ENCODE results near the gene DCXR.
"Not testable (repeated sequence)": the region's sequence is repeated elsewhere in the genome, so short reads cannot be mapped to it uniquely, and the experiment has no call there.

DCXR gene

DNA sequence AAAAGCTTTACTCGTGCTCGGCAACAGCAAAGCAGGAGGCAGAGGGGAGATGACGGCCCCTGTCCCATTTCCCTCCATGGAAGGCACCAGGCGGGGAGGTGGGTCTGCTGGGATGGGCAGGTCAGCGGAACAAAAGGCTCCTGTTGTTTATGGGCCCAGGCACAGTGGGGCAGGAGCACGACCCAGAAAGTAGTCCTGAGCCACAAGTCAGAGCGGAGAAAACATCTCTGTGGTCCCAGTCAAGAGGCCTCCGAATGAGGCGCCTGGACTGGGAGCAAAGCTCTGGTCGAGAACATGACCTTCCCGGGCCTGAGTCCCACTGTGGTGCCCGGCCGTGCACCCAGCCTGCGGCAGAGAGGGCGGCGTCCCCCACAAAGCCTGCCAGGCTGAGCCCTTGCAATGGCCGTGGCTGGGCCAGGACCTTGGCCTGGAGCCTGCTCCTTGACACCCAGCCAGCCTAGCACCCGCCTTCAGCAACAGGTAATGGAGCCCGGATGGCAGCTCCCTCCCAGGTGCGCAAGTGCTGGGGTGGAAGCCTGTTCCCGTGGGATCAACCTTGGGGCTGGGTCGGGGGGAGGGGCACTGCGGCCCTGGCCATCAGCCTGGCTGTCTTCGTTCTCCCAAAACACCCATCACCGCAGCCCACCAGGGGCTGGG, 10.5 kb upstream of the DCXR start:
- H3K9me3 ChIP-seq (ENCODE audit: control insufficient read depth, low read length), result no peaks in the 10 kb centered on the region

DNA sequence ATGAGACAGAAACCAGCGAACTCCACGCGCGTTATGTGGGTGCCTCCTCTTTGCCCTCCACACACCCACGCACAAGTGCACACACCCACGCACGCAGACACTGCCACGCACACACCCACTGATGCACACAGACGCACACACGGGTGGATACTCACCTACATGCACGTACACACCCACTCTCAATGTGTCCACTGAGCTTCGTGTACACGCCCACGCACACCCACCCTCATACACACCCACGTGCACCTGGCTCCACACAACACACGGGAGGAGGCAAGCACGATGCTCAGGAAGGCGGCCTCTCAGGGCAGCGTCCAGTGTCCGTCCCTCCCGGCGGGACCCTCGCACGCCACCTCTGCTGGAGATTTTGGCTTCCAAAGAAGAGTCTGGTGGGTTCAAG, 9.9 kb upstream of the DCXR start:
- Histone ChIP-seq H3K27ac (ENCODE audit: insufficient read depth, low read depth, low read length, poor library complexity, severe bottlenecking) (no peak overlapping the region), H3K4me3 (ENCODE audit: insufficient read depth, low read depth, low read length) (no peak overlapping the region), H3K27me3 (ENCODE audit: control insufficient read depth, insufficient read depth, low read length, poor library complexity, severe bottlenecking) (no peaks in the 10 kb centered on the region), H3K4me1 (ENCODE audit: control insufficient read depth, insufficient read depth, low read length) (peaks cover 5% of the 10 kb centered on the region), H3K36me3 (ENCODE audit: control insufficient read depth, insufficient read depth, low read length) (peaks cover 3% of the 10 kb centered on the region), H3K9me3 (ENCODE audit: control insufficient read depth, low read length) (no peaks in the 10 kb centered on the region)
- WGBS, 2 experiments, result 93 to 95% methylated on average over 24 of the region's 24 CpGs

More for the DNA sequence above, 10.5 kb upstream of the DCXR start:
- Histone ChIP-seq H3K4me3 (ENCODE audit: insufficient read depth, low read depth, low read length) (no peak overlapping the region), H3K4me1 (ENCODE audit: control insufficient read depth, insufficient read depth, low read length) (peaks cover 7% of the 10 kb centered on the region), H3K27ac (ENCODE audit: insufficient read depth, low read depth, low read length, poor library complexity, severe bottlenecking) (no peak overlapping the region), H3K36me3 (ENCODE audit: control insufficient read depth, insufficient read depth, low read length) (peaks cover 3% of the 10 kb centered on the region), H3K27me3 (ENCODE audit: control insufficient read depth, insufficient read depth, low read length, poor library complexity, severe bottlenecking) (no peaks in the 10 kb centered on the region)
- 88 to 92% methylated on average over 25 of the region's 25 CpGs for WGBS, 2 experiments

DNA sequence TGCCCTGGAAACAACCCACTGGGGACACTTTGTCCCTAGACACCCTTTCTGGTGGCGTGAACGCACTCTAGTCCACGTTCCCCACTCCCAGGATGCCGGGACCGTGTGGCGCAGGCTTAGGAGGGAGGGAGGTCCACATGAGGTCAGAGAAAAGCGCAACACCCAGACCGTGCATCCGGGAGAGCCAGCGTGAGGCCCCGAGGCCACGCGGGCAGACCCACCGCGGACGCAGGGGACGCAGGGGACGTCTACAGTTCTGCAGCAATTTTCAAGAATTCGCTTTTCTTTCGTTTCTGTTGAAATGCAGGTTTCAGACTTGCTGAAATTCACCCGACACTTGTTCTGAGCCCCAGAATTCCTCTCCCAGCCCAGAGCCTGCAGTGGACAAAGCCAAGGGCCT, 9.4 kb upstream of the DCXR start:
- H3K4me3 ChIP-seq (ENCODE audit: insufficient read depth, low read depth, low read length), result no peak overlapping the region
- H3K9me3 ChIP-seq (ENCODE audit: control insufficient read depth, low read length), result no peaks in the 10 kb centered on the region
- peaks cover 3% of the 10 kb centered on the region for H3K36me3 ChIP-seq (ENCODE audit: control insufficient read depth, insufficient read depth, low read length)
- H3K27me3 ChIP-seq (ENCODE audit: control insufficient read depth, insufficient read depth, low read length, poor library complexity, severe bottlenecking), result no peaks in the 10 kb centered on the region
- peaks cover 5% of the 10 kb centered on the region for H3K4me1 ChIP-seq (ENCODE audit: control insufficient read depth, insufficient read depth, low read length)
- WGBS, 2 experiments, result 95% methylated on average over 21 of the region's 21 CpGs
- H3K27ac ChIP-seq (ENCODE audit: insufficient read depth, low read depth, low read length, poor library complexity, severe bottlenecking), result no peak overlapping the region

DNA sequence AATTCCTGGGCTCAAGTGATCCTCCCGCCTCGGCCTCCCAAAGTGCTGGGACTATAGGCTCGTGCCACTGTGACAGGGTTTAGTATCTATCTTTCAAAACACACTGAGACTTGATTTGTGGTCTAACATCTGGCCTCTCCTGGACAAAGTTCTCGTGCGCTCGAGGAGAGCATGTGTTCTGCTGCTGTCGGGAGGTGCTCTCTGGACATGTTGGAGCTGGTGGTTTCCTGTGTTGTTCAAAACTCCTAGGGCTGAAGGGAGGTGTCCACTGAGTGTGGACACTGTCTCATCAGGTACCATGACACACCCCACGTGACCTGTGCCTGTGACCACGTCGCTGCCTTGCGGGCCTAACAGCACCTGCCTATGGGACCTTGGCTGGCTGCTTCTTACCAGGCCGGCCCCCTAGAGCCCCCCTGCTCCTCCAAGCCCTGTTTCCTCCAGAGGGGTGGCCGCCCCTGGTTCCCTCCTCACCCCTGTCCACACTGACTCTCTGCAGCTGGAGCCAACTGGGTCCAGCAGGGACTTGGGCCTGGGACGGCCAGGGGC, 8.5 kb upstream of the DCXR start:
- Histone ChIP-seq H3K27me3 (ENCODE audit: control insufficient read depth, insufficient read depth, low read length, poor library complexity, severe bottlenecking) (no peaks in the 10 kb centered on the region), H3K27ac (ENCODE audit: insufficient read depth, low read depth, low read length, poor library complexity, severe bottlenecking) (no peak overlapping the region), H3K36me3 (ENCODE audit: control insufficient read depth, insufficient read depth, low read length) (peaks cover 3% of the 10 kb centered on the region), H3K9me3 (ENCODE audit: control insufficient read depth, low read length) (no peaks in the 10 kb centered on the region), H3K4me3 (ENCODE audit: insufficient read depth, low read depth, low read length) (no peak overlapping the region), H3K4me1 (ENCODE audit: control insufficient read depth, insufficient read depth, low read length) (peaks cover 4% of the 10 kb centered on the region)
- WGBS, 2 experiments, result 94% methylated on average over 14 of the region's 14 CpGs

DNA sequence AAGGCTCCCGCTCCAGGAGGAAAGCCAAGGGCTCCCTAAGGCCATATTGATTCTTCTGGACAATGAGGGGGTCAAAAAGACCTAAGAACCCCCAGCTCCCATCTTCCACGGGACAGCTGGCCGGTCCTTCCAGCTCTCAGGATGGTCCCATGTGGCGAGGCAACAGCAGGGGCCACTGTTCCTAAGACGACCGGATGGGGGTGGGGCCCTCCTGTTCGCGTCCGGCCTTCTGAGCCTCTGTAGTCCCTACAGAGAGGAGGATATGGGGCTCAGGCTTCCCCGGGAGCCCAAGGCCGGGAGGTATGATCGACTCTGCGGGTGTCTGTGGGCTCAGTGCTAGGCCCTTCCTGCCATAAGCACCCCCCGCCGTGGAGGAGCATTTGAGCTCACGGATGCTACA, 6.0 kb upstream of the DCXR start:
- no peak overlapping the region for H3K4me3 ChIP-seq (ENCODE audit: insufficient read depth, low read depth, low read length)
- no peak overlapping the region for H3K27ac ChIP-seq (ENCODE audit: insufficient read depth, low read depth, low read length, poor library complexity, severe bottlenecking)
- WGBS, 2 experiments, result 73 to 74% methylated on average over 16 of the region's 16 CpGs
- H3K9me3 ChIP-seq (ENCODE audit: control insufficient read depth, low read length), result no peaks in the 10 kb centered on the region
- no peaks in the 10 kb centered on the region for H3K36me3 ChIP-seq (ENCODE audit: control insufficient read depth, insufficient read depth, low read length)
- H3K4me1 ChIP-seq (ENCODE audit: control insufficient read depth, insufficient read depth, low read length), result no peaks in the 10 kb centered on the region
- no peaks in the 10 kb centered on the region for H3K27me3 ChIP-seq (ENCODE audit: control insufficient read depth, insufficient read depth, low read length, poor library complexity, severe bottlenecking)

DNA sequence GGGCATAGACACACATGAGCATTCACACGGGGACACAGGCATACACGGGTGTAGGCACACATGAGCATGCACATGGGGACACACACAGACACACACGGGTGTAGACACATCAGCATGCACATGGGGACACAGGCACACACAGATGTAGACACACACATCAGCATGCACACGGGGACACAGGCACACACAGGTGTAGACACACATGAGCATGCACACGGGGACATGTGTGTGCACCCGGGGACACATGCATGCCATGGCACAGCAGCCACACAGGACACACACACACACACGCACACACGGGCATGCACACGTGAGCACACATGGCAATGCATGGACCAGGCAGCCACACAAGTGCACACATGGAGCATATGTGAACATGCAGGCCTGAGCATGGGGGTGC, 5.2 kb upstream of the DCXR start:
- H3K27ac ChIP-seq (ENCODE audit: insufficient read depth, low read depth, low read length, poor library complexity, severe bottlenecking), result no peak overlapping the region
- 94 to 95% methylated on average over 9 of the region's 9 CpGs for WGBS, 2 experiments
- no peaks in the 10 kb centered on the region for H3K4me1 ChIP-seq (ENCODE audit: control insufficient read depth, insufficient read depth, low read length)
- no peak overlapping the region for H3K4me3 ChIP-seq (ENCODE audit: insufficient read depth, low read depth, low read length)
- H3K9me3 ChIP-seq (ENCODE audit: control insufficient read depth, low read length), result no peaks in the 10 kb centered on the region
- no peaks in the 10 kb centered on the region for H3K36me3 ChIP-seq (ENCODE audit: control insufficient read depth, insufficient read depth, low read length)
- no peaks in the 10 kb centered on the region for H3K27me3 ChIP-seq (ENCODE audit: control insufficient read depth, insufficient read depth, low read length, poor library complexity, severe bottlenecking)

DNA sequence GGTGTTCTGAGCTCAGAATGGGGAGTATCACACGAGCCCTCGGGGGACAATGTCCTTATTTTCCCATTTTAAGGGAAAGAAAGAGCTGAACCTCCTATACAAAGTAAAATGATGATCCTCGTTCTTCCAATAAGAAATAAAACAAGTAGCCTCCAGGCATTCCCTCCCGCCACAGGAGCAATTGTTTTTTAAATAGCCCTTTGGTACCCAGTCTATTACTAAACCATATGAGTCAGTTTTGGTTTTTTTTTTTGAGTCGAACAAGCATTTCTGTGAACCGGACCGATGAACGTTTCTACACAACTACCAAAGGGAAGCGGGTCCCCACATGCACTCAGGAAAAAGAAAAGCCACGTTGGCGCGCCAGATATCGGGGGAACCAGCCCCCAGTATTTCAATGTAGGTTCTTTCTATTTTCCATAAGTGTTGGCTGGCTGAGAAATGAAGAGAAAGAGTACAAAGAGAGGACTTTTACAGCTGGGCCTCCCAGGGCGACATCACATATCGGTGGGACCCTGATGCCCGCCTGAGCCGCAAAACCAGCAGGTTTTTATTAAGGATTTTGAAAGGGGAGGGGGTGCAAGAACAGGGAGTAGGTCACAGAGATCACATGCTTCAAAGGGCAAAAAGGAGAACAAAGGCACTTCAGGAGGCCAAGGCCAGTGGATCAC, 3.8 kb upstream of the DCXR start:
- Histone ChIP-seq H3K36me3 (ENCODE audit: control insufficient read depth, insufficient read depth, low read length) (no peaks in the 10 kb centered on the region), H3K27ac (ENCODE audit: insufficient read depth, low read depth, low read length, poor library complexity, severe bottlenecking) (no peak overlapping the region), H3K27me3 (ENCODE audit: control insufficient read depth, insufficient read depth, low read length, poor library complexity, severe bottlenecking) (peaks cover 6% of the 10 kb centered on the region), H3K4me1 (ENCODE audit: control insufficient read depth, insufficient read depth, low read length) (no peaks in the 10 kb centered on the region), H3K4me3 (ENCODE audit: insufficient read depth, low read depth, low read length) (no peak overlapping the region), H3K9me3 (ENCODE audit: control insufficient read depth, low read length) (no peaks in the 10 kb centered on the region)
- 81% methylated on average over 17 of the region's 17 CpGs for whole genome bisulfite sequencing, 2 experiments

DNA sequence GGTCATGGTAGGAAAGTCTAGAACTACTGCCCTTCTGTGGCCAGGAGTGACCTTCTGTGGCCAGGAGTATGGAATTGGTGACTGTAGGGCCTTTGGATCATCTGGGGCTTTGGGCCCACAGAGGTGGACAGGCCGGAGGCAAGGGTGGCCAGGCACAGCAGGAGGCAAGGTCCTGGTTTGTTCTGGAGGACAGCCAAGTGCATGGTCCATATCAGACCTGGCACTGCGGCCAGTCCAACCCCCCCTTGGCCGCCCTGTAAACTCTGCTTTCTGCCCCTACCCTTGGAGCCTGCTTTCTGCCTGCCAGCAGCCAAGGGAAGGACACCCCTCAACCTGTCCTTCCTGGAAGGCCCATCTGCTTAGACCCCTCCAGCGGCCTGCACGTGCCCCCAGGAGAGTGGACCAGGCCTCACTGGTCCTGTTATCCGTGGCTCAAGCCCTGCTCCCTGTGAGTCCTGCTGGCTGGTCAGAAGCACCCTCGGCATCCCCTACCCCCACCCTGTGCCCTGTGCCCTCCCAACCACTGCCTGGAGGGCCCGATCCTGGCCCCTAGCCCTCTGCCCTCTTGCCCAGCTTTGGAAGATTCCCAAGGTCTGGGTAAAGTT, 2.3 kb upstream of the DCXR start:
- Histone ChIP-seq H3K4me1 (ENCODE audit: control insufficient read depth, insufficient read depth, low read length) (no peaks in the 10 kb centered on the region), H3K36me3 (ENCODE audit: control insufficient read depth, insufficient read depth, low read length) (no peaks in the 10 kb centered on the region), H3K9me3 (ENCODE audit: control insufficient read depth, low read length) (no peaks in the 10 kb centered on the region), H3K27me3 (ENCODE audit: control insufficient read depth, insufficient read depth, low read length, poor library complexity, severe bottlenecking) (peaks cover 7% of the 10 kb centered on the region), H3K27ac (ENCODE audit: insufficient read depth, low read depth, low read length, poor library complexity, severe bottlenecking) (no peak overlapping the region), H3K4me3 (ENCODE audit: insufficient read depth, low read depth, low read length) (no peak overlapping the region)
- WGBS, 2 experiments, result 93 to 94% methylated on average over 8 of the region's 8 CpGs

DNA sequence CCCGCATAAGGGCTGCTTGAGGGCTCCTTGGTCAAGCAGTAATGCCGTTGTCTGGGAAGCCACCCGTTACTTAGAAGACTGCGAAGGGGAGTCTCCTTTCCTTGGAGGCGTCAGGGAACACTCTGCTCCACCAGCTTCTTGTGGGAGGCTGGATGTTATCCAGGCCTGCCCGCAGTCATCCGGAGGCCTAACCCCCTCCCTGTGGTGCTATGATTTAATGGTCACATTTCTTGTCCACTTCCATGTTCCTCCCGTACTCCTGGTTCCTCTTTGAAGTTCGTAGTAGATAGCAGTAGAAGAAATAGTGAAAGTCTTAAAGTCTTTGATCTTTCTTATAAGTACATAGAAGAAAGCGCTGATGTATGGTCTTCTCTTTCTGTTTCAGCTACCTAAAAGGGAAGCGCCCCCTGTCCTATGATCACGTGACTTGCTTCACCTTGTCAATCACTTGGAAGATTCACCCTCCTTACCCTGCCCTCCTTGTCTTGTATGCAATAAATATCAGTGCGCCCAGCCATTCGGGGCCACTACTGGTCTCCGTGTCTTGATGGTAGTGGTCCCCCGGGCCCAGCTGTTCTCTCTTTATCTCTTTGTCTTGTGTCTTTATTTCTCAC, 1.4 kb upstream of the DCXR start:
- not testable (repeated sequence) for H3K4me3 ChIP-seq (ENCODE audit: insufficient read depth, low read depth, low read length); H3K27ac ChIP-seq (ENCODE audit: insufficient read depth, low read depth, low read length, poor library complexity, severe bottlenecking); H3K27me3 ChIP-seq (ENCODE audit: control insufficient read depth, insufficient read depth, low read length, poor library complexity, severe bottlenecking); H3K36me3 ChIP-seq (ENCODE audit: control insufficient read depth, insufficient read depth, low read length); H3K9me3 ChIP-seq (ENCODE audit: control insufficient read depth, low read length); H3K4me1 ChIP-seq (ENCODE audit: control insufficient read depth, insufficient read depth, low read length)
- 94 to 95% methylated on average over 16 of the region's 16 CpGs for WGBS, 2 experiments

DNA sequence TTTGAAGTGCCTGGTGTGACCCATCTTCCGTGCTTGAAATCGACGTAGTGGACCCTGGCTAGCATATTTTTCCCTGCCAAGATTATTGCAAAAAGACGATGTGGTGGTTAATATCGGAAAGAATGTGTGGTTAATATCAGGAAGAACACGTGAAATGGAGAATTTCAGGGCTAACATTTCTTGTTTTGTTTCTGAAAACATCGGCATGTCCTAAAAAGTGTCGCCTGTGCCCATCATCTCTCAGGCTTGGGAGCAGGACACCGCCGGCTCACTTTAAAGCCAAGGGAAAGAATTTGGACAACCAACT, 345 bp upstream of the DCXR start:
- no peak overlapping the region for H3K27ac ChIP-seq (ENCODE audit: insufficient read depth, low read depth, low read length, poor library complexity, severe bottlenecking)
- no peak overlapping the region for H3K4me3 ChIP-seq (ENCODE audit: insufficient read depth, low read depth, low read length)
- H3K36me3 ChIP-seq (ENCODE audit: control insufficient read depth, insufficient read depth, low read length), result no peaks in the 10 kb centered on the region
- H3K4me1 ChIP-seq (ENCODE audit: control insufficient read depth, insufficient read depth, low read length), result peaks cover under 1% of the 10 kb centered on the region
- H3K27me3 ChIP-seq (ENCODE audit: control insufficient read depth, insufficient read depth, low read length, poor library complexity, severe bottlenecking), result peaks cover 7% of the 10 kb centered on the region
- H3K9me3 ChIP-seq (ENCODE audit: control insufficient read depth, low read length), result no peaks in the 10 kb centered on the region
- 23 to 27% methylated on average over 10 of the region's 10 CpGs for WGBS, 2 experiments

Measured in ectodermal cell (in vitro differentiated cells).